HG02981 (cell line): ENCODE results near the gene P3H1.
"Not testable (repeated sequence)": the region's sequence is repeated elsewhere in the genome, so short reads cannot be mapped to it uniquely, and the experiment has no call there.

Experiments used
- ATAC-seq: cut with Tn5 transposase; IDR thresholded peaks from one replicate; pipeline ENCODE4 v1.9.1; 2021; ENCODE audit warnings: mild to moderate bottlenecking, moderate library complexity; ENCODE audit not compliant: unreplicated experiment

The P3H1 gene

DNA sequence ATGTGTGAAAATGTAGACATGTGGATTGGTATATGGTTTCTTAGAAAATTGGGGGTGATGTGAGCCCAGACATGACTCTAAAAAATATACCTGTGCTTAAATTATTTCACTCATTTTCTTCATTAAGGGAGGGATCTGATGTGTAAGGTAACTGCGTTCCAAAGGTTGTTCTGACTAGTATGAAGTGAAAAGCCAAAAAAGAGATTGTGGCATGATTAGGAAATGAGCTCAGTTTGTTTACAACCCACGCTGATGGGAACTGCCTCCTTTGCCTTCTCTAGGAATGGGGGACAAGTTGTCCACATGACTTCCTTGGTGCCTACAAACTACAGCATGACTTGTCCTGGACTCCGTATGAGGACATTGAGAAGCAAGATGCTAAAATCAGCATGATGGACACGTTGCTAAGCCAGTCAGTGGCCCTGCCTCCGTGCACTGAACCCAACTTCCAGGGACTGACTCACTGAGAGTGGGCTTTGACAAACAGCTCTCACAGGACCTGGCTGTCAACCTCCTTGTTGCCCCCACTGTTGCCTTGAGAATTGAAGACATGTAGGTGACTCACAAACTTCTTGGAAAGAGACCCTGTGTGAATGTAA is 8.2 kb upstream of the P3H1 start:
- no peak for ATAC-seq

DNA sequence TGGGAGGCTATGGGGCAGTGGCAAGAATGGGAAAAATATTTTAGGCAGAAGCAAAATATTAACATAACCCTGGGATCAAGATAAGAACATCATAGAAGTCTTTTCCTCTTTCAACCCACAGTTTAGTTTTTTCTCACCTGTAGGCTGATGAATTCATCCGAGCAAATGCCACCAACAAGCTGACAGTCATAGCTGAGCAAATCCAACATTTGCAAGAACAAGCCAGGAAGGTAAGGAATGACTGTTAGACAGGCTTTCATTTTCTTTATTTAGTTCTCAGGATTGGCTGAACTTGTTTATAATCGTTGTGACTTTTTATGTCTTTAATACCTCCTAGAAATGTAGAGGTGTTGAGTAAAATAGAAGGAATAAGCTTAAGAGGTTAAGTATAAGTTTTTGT is 6.6 kb upstream of the P3H1 start:
- no peak for ATAC-seq

DNA sequence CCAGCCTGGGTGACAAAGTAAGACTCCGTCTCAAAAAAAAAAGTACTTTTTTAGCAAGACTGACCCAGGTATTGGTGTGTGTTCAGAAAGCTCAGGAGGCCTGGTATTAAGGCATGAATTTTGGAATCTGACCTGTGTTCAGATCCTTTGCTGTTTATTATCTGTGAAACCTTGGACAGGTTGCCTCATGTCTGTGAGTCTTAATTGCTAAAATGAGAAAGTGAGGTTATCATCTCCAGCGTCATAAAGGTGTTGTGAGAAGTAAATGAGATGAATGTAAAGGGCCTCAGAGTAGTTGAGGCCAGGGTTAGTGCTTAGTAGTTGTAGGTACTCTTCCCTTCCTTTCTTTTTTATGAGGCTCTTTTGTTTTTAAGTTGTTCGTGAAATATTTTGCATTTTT is 3.0 kb upstream of the P3H1 start:
- no peak for ATAC-seq

DNA sequence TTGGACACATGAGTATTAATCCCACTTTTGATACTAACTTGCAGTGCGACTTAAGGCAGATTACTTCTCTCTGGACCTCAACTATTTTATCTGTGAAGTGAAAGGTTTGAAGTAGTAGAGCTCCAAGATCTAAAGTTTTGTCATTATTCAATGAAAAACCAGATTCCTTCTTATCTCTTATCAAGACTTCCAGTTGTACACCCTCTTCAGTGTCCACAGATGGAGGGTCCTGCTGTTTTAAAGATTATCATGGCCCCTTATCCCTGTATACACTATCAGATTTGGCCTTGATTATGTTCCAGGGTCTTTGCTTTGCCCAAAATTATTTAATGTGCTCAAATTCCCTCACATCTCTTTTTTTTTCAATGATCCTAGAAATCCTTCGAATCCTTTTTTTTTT is 1.3 kb upstream of the P3H1 start:
- ATAC-seq: no peak

DNA sequence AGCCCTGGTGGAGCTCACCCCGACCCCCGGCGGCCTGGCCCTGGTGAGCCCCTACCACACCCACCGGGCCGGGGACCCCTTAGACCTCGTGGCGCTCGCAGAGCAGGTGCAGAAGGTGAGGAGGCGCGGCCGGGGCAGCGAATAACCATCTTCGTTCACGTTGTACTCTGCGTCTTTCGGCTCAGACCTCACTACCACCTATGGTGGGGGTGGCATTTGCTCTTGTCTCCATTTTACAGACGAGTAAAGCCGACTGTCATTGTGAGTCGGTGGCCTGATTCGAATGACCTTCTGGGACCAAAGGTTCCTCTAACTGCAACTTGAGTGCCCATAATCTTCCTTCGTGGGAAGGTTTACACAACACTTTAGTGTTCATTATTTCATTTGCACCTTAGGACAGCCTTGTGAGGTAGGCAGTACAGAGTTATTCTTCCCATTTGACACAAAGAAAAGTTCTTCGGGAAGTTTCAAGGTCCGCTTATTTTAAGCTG is 727 bp upstream of the P3H1 start:
- peak; percentile 1 for ATAC-seq

DNA sequence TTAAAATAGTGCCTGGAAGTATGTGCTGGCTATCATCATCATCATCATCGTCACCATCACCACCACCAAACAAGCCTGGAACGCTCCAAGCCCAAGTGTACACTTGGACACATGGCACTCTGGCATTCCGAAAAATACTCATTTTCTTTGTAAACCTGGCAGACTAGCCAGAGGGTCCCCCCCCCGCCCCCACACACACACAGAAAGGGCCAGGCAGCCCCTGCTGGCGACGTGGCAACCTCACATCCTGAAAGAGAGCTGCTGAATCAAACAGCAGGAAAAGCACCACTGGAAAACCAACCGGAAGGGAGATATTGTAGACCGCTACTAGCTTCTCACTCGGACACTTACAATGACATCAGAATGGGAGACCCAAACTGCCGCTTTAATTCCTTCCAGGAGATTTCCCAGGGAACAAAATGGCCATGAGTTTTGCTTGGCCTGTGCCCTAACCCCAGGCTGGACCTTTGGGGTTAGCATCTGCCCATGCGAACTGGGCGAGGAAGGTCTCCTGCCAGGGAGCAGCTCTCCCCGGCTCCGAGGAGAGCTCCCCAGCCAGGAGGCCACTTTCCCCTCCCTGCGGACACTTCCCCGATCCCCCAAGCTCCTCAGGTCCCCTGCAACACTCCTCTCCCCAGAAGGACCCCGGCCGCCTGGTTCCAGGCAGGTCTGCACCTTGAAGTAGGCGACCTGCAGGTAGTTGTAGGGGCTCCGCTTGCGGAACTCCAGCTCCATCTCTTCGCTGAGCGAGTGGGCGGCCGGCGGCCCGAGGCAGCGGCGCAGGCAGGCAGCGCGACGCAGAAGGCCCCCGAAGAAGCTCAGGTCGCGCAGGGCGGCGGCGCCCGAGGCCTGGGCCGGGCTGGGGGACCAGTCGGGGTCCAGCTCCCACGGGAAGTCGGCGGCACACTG is 742 bp downstream of the P3H1 start:
- ATAC-seq: peak; percentile 7

DNA sequence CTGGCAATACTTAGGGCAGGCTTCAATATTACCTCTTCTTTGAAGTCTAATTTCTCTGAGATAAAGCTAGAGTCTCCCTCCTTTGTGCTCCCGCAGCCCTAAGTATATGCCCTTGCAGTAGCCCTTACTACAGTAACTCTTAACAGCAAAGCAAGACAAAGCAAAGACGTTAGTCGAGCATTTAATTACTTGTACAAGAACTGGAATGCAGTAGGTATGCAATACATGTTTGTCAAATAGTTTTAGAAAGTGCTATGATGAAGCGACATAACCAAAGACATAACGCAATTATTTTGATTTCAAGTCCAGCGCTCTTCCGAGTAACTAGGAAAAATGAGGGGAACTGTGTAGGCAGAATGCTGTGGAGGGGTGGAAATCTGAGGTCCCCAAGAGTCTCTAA is 1.6 kb downstream of the P3H1 start:
- ATAC-seq: no peak

DNA sequence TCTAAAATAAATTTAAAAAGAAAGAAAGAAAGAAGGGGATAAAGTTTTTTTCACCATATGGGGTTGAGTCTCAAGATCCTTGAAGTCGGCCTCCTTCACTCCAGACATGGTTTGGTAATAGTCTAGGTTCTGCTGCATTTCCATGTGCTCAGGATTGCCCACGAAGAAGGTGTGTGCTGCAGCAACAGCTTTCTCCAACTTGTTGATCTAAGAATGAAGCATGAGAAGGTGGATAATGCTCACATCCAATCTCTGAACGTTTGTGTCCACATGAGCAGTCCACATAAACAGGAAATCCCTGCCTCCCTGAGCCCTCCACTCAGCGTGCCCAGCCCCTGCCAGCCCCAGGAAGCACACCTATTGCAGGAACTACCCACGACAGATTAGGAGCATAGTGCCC is 4.6 kb downstream of the P3H1 start:
- no peak for ATAC-seq

DNA sequence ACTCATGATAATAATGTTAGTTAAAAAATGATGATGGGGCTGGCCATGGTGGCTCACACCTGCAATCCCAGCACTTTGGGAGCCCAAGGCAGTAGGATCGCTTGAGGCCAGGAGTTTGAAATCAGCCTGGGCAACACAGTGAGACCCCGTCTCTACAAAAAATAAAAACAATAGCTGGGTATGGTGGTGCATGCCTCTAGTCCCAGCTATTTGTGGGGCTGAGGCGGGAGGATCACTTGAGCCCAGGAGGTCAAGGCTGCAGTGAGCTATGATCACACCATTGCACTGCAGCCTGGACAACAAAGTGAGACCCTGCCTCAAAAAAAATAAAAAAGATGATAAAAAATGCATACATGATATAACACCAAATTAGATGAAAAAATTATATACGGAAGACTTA is 5.3 kb downstream of the P3H1 start:
- no peak for ATAC-seq

DNA sequence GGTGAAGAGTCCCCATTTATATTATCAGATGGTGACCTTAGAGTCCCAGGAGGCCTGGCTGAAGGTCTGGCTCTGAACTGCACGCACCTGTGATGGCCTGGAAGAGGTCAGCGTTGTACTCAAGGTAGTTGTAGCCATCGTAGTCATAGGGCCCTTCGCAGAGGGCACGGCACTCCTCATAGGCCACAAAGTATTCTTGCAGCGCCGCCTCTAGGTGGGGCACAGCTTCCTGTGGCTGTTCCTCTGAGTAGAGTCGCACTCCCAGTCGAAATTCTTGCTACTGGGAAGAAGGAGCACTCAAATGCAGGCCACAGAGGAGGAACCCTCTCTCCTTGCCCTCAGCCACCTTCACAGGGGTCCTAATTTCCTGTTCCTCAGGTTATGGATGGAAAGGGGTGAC is 7.7 kb downstream of the P3H1 start:
- ATAC-seq: no peak

DNA sequence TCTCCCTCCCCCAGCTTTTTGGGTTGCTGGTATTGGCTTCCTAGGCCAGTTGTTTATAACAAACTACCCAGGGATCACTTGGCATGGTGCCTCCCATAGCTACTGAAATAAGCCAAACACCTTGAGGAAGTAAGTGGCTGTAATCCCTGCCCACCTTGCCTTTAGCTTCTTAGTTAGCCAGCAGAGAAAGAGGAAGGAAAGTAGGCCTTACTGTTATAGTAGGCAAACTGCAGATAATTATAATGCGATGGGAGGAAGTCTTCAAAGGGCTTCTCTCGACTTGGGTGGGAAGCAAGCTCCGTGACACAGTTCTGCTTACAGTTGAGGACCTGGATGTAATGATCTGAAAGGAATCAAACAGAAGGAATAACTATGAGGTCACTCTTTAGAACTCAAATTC is 8.2 kb downstream of the P3H1 start:
- ATAC-seq: no peak

DNA sequence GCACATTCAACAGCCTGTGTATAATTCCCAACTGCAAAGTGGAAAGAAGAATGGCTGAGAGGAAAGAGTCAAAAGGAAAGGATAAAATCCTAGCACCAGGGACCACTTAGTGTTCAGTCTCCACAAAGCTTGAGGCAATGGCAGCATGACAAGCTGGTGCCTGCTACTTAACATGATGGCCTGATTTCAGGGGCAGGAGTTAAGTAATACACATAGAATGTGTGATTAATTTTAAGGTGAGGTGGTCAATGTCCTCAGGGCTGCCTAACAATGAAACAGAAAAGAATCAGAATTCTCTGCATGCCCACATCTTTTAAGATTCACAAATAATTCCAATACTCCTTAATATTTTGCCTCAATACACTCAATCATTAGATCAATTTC is 8.9 kb downstream of the P3H1 start:
- ATAC-seq: no peak

DNA sequence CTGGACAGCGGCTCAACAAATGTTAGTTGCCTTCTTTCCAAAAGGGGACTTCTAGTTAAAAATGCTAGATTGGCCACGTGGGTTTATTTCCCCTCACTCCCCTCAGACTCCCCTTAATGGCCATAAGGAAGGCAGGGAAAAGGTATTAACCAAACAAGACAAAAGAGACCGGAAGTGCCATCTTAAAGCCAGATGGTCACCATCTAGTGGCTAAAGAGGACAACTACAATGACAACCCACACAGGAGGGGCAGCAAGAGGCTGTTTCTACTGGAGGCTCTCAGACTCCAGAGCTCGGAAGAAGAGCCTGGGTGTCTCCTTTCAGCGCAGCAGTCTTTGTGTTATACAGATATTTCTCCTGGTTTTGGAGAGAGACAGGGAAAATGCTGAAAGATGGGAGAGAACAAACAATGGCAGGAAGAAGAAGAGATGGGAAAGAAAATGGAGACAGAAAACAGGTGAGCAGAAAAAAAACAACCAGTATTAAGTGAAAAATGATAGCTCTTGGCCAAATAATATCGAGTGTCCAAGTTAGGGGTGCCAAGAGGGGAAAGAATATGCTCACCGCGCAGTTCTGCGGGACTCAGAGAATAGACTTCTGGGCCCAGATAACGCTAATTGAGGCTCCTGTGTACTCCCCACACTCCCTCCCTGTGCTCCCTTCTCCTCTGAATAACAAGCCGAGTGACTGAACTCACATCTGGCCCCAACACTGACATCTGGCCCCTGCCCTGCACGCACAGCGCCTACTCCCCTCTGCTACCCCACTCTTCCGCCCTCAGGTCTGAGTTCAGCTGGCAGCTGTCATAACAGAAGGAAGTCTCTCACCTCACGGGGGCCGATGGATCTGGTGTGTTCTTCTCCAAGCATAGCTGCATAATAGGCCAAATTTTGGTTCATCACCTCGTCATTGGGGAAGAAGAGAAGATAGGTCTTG is 9.6 kb downstream of the P3H1 start:
- peak; percentile 53 for ATAC-seq

DNA sequence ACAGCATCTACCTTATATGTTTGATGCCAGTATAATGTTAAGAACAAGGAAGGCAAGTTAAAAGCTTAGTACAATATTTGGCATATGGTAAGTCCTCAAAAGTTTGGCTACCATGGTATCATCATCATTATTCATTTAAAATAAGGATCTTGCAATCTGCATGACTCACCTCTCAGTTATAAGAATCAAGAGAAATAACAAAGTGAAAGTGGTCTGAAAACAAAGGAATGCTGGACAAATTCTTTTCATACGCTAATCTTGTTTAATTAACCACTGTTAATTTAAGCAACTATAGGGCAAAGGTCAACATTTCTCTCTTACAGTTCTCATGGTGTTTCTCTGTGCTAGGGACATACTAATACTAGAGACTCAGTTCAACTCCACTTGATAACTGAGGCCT is 13.8 kb downstream of the P3H1 start:
- no peak for ATAC-seq

DNA sequence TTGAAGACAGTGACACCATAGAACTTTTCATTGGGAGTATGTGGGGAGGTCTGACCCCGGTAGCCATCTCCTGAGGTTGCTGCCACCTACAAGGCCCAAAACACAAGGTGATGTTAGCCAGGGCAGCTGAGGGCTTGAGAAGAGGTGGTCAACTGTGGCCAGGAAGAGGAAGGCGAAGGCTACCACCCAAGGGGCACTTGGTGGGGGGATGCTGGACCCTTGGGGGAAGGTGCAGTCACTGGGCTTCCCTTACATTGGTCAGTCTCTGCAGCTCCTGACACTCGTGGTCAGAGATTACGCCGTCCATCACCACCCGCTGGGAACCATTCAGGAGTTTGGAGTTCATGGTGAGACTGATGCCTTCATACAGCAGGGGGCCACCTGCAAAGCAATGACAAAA is 14.5 kb downstream of the P3H1 start:
- no peak for ATAC-seq

DNA sequence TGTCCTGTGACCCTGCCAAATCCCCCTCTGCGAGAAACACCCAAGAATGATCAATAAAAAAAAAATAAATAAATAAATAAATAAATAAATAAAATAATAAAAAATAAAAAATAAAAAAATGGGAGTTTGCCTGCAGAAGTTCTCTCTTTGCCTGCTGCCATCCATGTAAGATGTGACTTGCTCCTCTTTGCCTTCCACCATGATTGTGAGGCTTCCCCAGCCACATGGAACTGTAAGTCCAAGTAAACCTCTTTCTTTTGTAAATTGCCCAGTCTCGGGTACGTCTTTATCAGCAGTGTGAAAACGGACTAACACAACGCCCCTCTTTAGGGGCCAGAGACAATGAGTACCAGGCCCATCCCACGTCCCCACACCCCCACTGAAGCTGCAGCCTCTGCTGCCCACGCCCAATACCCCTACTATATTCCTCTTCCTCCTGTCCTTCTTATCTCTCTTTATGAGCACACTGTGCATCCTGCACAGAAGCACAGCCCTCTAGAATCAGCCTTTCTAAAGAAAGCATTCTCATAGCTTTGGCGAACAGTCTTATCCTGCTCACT is 15.2 kb downstream of the P3H1 start:
- ATAC-seq: not testable (repeated sequence)

DNA sequence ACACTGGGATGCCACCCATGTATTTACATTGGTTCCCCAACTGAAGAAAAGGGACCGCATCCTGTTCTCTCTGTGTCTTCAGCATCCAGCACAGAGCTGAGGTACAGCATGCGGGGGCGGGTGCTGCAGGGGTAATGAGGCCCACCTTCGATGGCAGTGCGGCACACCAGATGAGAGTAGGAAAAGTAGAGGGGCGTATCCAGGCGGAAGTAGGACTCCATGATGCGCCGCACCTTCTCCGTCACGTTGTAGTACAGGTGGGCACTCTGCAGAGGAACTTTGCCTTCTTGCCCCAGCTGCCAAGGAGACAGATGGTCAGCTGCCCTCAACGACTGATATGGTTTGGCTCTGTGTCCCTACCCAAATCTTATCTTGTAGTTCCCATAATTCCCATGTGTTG is 16.8 kb downstream of the P3H1 start:
- no peak for ATAC-seq

DNA sequence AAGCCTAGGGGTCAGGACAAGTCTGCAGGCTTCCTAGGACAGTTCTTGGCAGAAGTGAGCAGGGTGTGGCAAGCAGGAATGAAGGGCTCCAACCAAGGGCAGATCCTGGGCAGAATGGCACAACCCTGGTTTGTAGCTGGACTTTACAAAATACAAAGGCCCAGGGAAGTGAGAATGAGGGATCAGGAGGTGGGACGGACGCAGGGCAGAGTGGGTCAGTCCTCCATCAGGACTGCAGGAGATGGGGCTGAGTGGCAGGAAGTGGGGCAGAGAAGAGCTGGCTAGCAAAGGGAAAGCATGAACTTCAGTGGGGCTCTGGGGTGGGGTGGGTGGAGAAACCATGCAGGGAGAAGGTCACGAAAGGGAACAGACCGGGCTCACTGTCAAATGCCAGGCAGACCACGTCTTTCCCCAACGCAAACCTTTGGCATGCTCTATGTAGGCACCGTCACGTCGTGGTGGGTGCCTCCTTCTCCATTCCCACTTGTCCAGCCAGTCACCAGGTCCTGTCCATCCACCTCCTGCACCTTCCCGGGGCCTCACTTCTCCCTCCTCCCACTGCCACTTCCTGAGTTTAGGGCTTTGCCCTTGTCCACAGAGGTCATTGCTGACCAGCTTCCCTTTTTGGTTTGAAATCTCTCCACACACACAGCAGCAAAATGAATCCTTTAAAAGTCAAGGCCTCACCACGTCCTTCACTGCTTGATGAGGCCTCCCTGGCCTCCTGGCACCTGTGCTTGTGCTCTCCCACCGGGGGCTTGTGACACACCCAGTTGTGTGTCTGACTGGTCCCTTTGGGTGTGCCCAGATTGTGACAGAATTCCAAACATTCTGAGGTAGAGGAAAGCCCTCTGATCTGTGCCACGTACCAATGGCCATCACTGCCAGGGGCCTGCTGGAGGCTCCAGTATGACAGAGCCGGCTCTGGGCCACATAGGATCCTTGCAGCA is 18.1 kb downstream of the P3H1 start:
- ATAC-seq: no peak

DNA sequence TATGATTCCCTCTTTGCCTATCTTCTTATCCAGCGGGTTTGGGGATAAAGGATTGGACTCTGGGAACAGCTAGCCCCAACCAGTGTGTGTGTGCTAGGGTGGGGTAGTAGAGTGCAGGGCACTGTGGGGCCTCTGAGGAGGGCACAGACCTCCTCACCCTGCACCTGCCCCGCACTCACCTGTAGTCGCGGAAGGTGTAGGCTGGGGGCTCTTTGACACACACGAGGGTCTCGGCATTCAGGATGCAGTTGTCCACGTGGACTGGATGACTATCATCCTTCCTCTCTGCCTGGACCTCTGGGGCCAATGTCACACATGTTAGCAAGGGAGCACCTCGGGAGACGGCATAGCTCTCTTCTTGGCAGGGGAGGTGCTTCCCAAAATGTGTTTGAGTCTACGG is 18.8 kb downstream of the P3H1 start:
- no peak for ATAC-seq

DNA sequence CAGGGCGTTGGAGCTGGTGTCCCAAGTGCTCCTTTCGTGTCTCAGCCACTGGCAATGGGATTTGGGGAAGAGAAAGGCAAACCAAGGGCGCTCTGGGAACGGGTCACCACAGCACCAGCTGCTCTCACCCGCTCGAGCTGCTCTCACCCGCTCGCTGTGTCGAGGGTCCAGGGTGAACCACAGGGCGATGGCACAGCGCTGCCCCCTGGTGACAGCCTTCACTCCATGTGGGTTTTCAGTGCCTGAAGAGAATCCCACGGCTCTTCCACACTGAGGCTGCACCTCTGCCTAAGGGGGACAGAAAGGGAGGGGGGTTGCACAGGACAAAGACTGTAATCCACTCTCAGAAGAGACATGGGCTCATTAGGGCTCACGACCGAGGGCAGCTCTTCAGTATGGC is 19.7 kb downstream of the P3H1 start:
- ATAC-seq: no peak
